Fibroblast of lung (primary cell): Measurements from ENCODE around the gene PIK3R3.

Experiments
- EZH2 ChIP-seq: IDR thresholded peaks from 2 replicates; pipeline ENCODE4 v1.5.1; 2012; ENCODE audit warnings: low read length, control low read depth, mild to moderate bottlenecking; ENCODE audit errors: missing control alignments
- TF ChIP-seq, protein P1 (sequence below), 2 donors: IDR thresholded peaks in 1 of 2; conservative IDR thresholded peaks in 1 of 2; 1 replicate in 1 of 2; 2 replicates in 1 of 2; pipeline ENCODE4 v1.5.1; 2011 to 2012; ENCODE audit warnings: low read length in 2 of 2, control low read depth in 1 of 2, inconsistent platforms in 1 of 2, low read depth in 1 of 2, mild to moderate bottlenecking in 1 of 2

DNA sequence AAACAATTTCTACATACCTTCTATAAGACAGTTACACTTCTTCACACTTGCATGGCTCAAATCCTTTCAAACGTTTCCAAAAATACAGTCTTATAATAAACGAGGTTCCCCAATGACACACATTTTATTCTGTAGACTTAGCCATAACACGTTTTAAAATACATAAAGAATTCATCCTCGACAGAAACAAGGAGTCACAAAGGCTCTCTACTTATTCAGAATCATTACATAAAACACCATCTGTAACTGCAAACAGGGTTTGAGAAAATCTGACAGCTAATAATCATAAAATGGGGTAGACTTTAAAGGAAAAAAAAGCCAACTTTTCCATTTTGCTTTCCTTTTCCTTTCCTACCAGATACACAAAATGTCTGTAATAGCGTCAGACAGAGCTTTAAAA lies 1.8 kb downstream of the PIK3R3 start:
- TF ChIP-seq, protein P1, sequence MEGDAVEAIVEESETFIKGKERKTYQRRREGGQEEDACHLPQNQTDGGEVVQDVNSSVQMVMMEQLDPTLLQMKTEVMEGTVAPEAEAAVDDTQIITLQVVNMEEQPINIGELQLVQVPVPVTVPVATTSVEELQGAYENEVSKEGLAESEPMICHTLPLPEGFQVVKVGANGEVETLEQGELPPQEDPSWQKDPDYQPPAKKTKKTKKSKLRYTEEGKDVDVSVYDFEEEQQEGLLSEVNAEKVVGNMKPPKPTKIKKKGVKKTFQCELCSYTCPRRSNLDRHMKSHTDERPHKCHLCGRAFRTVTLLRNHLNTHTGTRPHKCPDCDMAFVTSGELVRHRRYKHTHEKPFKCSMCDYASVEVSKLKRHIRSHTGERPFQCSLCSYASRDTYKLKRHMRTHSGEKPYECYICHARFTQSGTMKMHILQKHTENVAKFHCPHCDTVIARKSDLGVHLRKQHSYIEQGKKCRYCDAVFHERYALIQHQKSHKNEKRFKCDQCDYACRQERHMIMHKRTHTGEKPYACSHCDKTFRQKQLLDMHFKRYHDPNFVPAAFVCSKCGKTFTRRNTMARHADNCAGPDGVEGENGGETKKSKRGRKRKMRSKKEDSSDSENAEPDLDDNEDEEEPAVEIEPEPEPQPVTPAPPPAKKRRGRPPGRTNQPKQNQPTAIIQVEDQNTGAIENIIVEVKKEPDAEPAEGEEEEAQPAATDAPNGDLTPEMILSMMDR (conservative IDR thresholded peaks at IDR 0.05 in 1 of 2, IDR thresholded peaks at IDR 0.05 in 1 of 2; ENCODE audit: low read depth in 1 of 2, low read length in 2 of 2): no peak
- no peak for TF ChIP-seq EZH2
